ELR (cell line): ENCODE data around the gene SRGAP1.

ENCODE experiments used
- DNase-seq: peaks from one replicate; pipeline ENCODE4 v3.0.0-alpha.2; 2015; ENCODE audit warnings: low read depth

Gene SRGAP1

GRCh38 chr12:64205542-64205941 is 361.0 kb downstream of the SRGAP1 start:
- DNase-seq = no peak

- DNase-seq = no peak
These were observed 363.0 kb downstream of the SRGAP1 start for GRCh38 chr12:64207453-64207852.
